HTR-8/SVneo (cell line): ENCODE data around the gene APOE.
"Not testable (repeated sequence)": the region's sequence is repeated elsewhere in the genome, so short reads cannot be mapped to it uniquely, and the experiment has no call there.

Experiments
- DNase-seq: peaks from one replicate; pipeline ENCODE4 v3.0.0; 2011; ENCODE audit warnings: low spot score, mixed read lengths; ENCODE audit not compliant: insufficient read length
- FAIRE-seq: peaks from 2 replicates; lab custom pipeline; 2011; peaks lifted over from hg19 to GRCh38; lab: Jason Lieb, UNC

The APOE gene

GRCh38 chr19:44882619-44883397 is 22.8 kb upstream of the APOE start:
- FAIRE-seq, DNase-seq: not testable (repeated sequence)

GRCh38 chr19:44883922-44884321 is 21.7 kb upstream of the APOE start:
- DNase-seq = no peak
- FAIRE-seq = no peak

GRCh38 chr19:44884566-44884965 is 21.0 kb upstream of the APOE start:
- DNase-seq = no peak
- FAIRE-seq = no peak

- DNase-seq = no peak
- FAIRE-seq = no peak
Observed at GRCh38 chr19:44886141-44886540, 19.5 kb upstream of the APOE start.

- DNase-seq (no peak), FAIRE-seq (no peak)
Observed at GRCh38 chr19:44887648-44888047, 17.9 kb upstream of the APOE start.

- FAIRE-seq, DNase-seq: not testable (repeated sequence)
Observed at GRCh38 chr19:44888335-44888734, 17.3 kb upstream of the APOE start.

- no peak for DNase-seq
- FAIRE-seq = no peak
Observed at GRCh38 chr19:44889830-44890365, 15.7 kb upstream of the APOE start.

- FAIRE-seq (peak; percentile 100), DNase-seq (peak; percentile 99)
Observed at GRCh38 chr19:44890366-44891015, 15.1 kb upstream of the APOE start.

GRCh38 chr19:44891016-44891882 is 14.3 kb upstream of the APOE start, which contains the start of gene TOMM40:
TSS of gene TOMM40 (plus strand) at chr19:44891254. CDS start at chr19:44891416, 162 bp downstream.
- DNase-seq (no peak), FAIRE-seq (no peak)

- DNase-seq = no peak
- no peak for FAIRE-seq
Observed at GRCh38 chr19:44892932-44893331, 12.7 kb upstream of the APOE start.

GRCh38 chr19:44893332-44894051 is 12.1 kb upstream of the APOE start:
- no peak for DNase-seq
- no peak for FAIRE-seq

GRCh38 chr19:44894052-44894400 is 11.6 kb upstream of the APOE start:
- DNase-seq = no peak
- FAIRE-seq = no peak

- FAIRE-seq (no peak), DNase-seq (no peak)
Observed at GRCh38 chr19:44894946-44895345, 10.7 kb upstream of the APOE start.

GRCh38 chr19:44897835-44898234 is 7.8 kb upstream of the APOE start:
- FAIRE-seq (no peak), DNase-seq (no peak)

- FAIRE-seq (no peak), DNase-seq (no peak)
Observed at GRCh38 chr19:44900328-44901244, 5.0 kb upstream of the APOE start.

GRCh38 chr19:44903216-44903601 is 2.4 kb upstream of the APOE start:
- DNase-seq (no peak), FAIRE-seq (no peak)

GRCh38 chr19:44903602-44904425 is 1.8 kb upstream of the APOE start:
- FAIRE-seq = no peak
- peak; percentile 61 for DNase-seq

- no peak for DNase-seq
- no peak for FAIRE-seq
Observed at GRCh38 chr19:44904426-44904994, 1.1 kb upstream of the APOE start.
